Ovary (tissue), 1 donor: ENCODE results near the gene CEBPG.

Experiments used
- EP300 ChIP-seq: sonication (generic); formaldehyde crosslinking; IDR thresholded peaks from one replicate; pipeline ENCODE4 v1.6.1; 2017; ENCODE audit warnings: antibody characterized with exemption
- POLR2A ChIP-seq: fragments of 450-650 bp; IDR thresholded peaks from one replicate; pipeline ENCODE4 v1.6.1; 2017; ENCODE audit warnings: antibody characterized with exemption, mild to moderate bottlenecking, moderate library complexity

GRCh38 chr19:33432015-33432414, 58.5 kb downstream of the CEBPG start:
- TF ChIP-seq POLR2A (no peak), EP300 (no peak)
